AG20443 (cell line): ENCODE results near the gene TNNC1.

Source experiments
- DNase-seq: peaks from one replicate; pipeline ENCODE4 v3.0.0; 2012; ENCODE audit warnings: low spot score, mixed read lengths

TNNC1 gene

GRCh38 chr3:52484680-52485461 lies 31.0 kb upstream of the TNNC1 start:
- no peak for DNase-seq

- peak; percentile 75 for DNase-seq
Observed at GRCh38 chr3:52483577-52484381, 29.9 kb upstream of the TNNC1 start.

GRCh38 chr3:52483081-52483480 lies 29.2 kb upstream of the TNNC1 start:
- DNase-seq = no peak

GRCh38 chr3:52481819-52482521 lies 28.1 kb upstream of the TNNC1 start:
- DNase-seq = no peak

GRCh38 chr3:52480768-52481715 lies 27.2 kb upstream of the TNNC1 start:
- DNase-seq = no peak

GRCh38 chr3:52479877-52480575 lies 26.2 kb upstream of the TNNC1 start:
- DNase-seq = no peak

- DNase-seq = no peak
Observed at GRCh38 chr3:52479037-52479876, 25.4 kb upstream of the TNNC1 start.

- DNase-seq = no peak
Observed at GRCh38 chr3:52477796-52478095, 23.9 kb upstream of the TNNC1 start.

- DNase-seq = no peak
Observed at GRCh38 chr3:52477076-52477795, 23.4 kb upstream of the TNNC1 start.

DNA sequence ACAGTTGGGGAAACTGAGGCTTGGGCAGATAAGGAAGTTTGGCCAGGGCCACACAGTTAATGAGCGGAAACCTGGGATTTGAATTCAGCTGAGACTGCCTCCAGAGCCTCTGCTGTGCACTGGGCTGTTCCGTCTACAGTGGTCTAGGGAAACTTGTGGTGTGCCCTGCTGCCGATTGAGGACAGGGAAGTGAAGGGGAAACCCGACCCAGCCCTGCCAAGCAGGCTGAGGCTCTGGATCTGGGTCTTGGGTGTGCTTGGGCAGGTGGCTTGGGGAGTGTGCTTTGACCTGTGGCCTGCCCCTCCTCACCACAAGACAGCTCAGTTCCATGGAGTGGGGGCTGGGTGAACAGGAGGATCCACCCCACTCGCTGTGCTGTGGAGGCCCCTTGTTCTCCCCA lies 19.2 kb upstream of the TNNC1 start:
- DNase-seq = no peak

- no peak for DNase-seq
Observed at GRCh38 chr3:52472239-52473000, 18.6 kb upstream of the TNNC1 start.

DNA sequence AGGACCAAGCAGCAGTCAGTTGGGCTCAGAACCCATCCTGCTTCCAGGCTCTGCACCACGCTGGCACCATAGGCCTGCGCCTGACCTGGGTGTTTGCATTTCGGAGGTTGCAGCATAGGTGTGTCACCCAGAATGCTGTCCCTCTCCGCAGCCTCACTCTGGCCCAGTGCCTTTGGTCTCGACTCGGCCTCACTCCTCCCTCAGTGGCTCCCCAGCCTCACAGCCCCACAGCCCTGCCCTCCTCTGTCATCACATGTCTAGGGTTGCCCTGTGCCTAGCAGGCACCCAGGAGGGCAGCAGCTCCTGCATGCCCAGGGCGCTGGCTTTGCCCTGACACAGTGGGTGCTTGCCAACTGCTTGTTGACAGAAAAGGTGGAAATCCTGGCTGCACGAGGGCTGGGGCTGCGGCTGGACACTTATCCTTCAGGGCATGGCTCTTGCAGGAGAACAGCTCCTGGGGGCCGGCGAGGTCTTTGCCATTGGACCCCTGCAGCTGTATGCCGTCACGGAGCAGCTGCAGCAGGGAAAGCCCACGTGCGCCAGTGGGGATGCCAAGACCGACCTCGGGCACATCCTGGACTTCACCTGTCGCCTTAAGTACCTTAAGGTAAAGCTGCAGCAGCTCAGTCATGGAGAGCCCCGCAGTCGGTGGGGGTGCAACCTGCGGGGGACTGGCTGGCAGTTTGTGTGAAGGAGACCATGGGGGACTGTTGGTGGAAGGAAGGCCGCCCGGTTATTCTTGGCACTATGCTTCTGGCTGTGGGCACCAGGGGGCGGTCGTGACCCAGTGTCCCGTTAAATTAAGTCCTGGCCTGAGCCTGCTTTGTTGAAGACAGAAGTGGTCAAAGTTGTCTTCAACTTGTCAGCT lies 17.8 kb upstream of the TNNC1 start:
- peak; percentile 74 for DNase-seq

DNA sequence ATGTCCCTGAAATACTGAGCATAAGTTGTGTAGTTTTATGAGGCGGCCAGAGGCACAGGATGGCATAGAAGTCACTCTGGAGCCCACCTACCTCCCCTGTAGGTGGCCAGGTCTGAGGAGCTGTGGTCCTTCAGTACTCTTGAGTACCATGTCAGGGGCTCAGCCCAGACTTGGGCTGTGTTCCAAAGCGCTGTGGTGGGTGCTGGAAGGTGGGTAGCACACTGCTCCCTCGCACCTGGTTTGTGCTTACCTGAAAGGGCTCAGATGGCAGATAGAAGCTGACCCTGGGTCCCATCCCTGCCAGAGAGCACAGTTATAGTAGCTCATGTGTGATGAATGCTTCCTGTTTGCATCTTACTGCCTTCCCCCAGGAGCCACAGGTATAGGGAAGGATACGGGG lies 17.1 kb upstream of the TNNC1 start:
- DNase-seq = no peak

GRCh38 chr3:52469001-52469400 lies 15.2 kb upstream of the TNNC1 start:
- DNase-seq = no peak

DNA sequence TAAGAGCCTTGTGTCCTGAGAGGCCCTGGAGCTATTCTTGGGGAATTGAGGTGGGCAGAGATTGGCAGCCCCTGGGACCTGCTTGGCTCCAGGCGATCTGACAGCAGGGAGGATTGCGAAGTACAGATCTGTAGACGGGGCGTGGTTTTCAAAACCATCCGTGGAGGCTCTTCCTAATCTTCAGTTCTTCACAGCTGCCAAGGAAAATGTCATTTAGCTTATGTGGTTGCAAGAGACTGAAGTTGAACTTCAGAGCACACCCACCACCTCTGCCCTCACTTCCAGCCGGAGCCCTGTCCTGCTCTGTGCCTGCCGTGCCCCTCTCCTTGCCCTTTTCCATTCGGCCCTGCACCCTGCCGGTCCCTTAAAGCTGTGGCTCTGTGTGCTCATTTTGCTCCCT lies 14.5 kb upstream of the TNNC1 start:
- DNase-seq = peak; percentile 41

GRCh38 chr3:52463416-52463815 lies 9.6 kb upstream of the TNNC1 start:
- DNase-seq = no peak

DNA sequence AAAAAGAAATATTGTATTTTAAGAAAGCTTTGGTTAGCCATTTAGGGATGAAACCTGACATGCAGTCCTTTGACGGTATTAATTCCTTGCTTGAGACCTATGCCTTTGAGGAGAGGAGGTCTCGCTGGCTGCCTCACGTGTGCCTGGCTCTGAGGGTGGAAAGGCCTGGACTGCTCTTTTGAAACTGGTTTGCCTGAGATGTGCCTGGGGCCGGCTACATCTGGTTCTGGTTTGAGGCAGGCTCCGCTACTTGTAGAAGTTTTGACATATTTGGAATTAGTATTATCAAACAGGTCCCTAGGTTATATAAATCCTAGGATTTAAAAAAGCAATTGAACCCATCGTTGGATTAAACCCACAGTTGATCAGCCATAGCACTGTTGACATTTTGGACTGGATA lies 8.0 kb upstream of the TNNC1 start:
- no peak for DNase-seq
